ENCODE measurements around the gene SORBS2. TPM values are rescaled to one million over a fixed set of nuclear protein-coding genes. Genes with fewer than 3 reads are reported as not detected.

Gene SORBS2
- total RNA-seq, 1 experiment from 2014 or later: 9.7 TPM

GRCh38 chr4:185786422-185786821, 25.6 kb downstream of the SORBS2 start:
- H2BK120ac ChIP-seq (ENCODE audit: low read depth, low read length, poor library complexity, severe bottlenecking): no peak overlapping the region

More at GRCh38 chr4:185786422-185786821, 25.6 kb downstream of the SORBS2 start:
- Histone ChIP-seq H3K56ac (ENCODE audit: insufficient read length, low read depth, low read length) (no peak overlapping the region), H3K4me2 (ENCODE audit: insufficient read depth, insufficient read length, low read length) (no peak overlapping the region), H2BK20ac (ENCODE audit: low read depth, low read length, poor library complexity, severe bottlenecking) (no peak overlapping the region), H3K27me3 (ENCODE audit: insufficient read depth, low read length) (no peaks in the 10 kb centered on the region), H3K14ac (ENCODE audit: insufficient read depth, low read length) (no peak overlapping the region), H3K79me2 (ENCODE audit: insufficient read depth, low read length) (no peaks in the 10 kb centered on the region), H2AFZ (ENCODE audit: low read length) (no peak overlapping the region), H3K27ac (ENCODE audit: insufficient read length, low read depth, low read length) (no peak overlapping the region), H3T11ph (ENCODE audit: low read length) (no peak overlapping the region), H2BK15ac (ENCODE audit: low read depth, low read length) (no peak overlapping the region), H4K20me1 (ENCODE audit: control insufficient read depth, insufficient read depth, insufficient read length) (no peaks in the 10 kb centered on the region), H3K18ac (ENCODE audit: insufficient read length, low read depth, low read length) (no peak overlapping the region), H3K4ac (ENCODE audit: low read depth, low read length) (no peak overlapping the region), H3K4me1 (ENCODE audit: insufficient read depth, low read length) (no peaks in the 10 kb centered on the region), H3K79me1 (ENCODE audit: insufficient read depth, low read depth, low read length, poor library complexity, severe bottlenecking) (no peaks in the 10 kb centered on the region), H2AK5ac (ENCODE audit: insufficient read length, low read length) (no peak overlapping the region), H3K9me3 (ENCODE audit: control insufficient read depth, low read depth, low read length) (no peaks in the 10 kb centered on the region), H4K5ac (ENCODE audit: insufficient read length, low read depth, low read length) (no peak overlapping the region), H3K23ac (ENCODE audit: insufficient read length, low read depth, low read length) (no peak overlapping the region), H3K23me2 (ENCODE audit: insufficient read length, low read depth, low read length, poor library complexity, severe bottlenecking) (no peaks in the 10 kb centered on the region), H2BK12ac (ENCODE audit: insufficient read length, low read depth, low read length) (no peak overlapping the region), H2BK5ac (ENCODE audit: insufficient read length, low read length) (no peak overlapping the region), H3K9ac (ENCODE audit: extremely low read depth, insufficient read length, low read length) (no peak overlapping the region), H4K8ac (replicated peaks; ENCODE audit: insufficient read length, low read depth, low read length) (no peak overlapping the region), H4K91ac (ENCODE audit: insufficient read length, low read depth, low read length) (no peak overlapping the region)
- H3K4me3 Mint-ChIP-seq: no peak overlapping the region
- no peaks in the 10 kb centered on the region for H3K36me3 Mint-ChIP-seq (ENCODE audit: insufficient read depth in 1 of 3, low read depth in 3 of 3)
- peak overlapping the region in 1 of 3 experiments; percentile 43; a peak in 1 of 7 replicates for H3K27ac Mint-ChIP-seq
- TF ChIP-seq CTCF (conservative IDR thresholded peaks at IDR 0.05): no peak
- H3K4me1 Mint-ChIP-seq: peaks cover 17 to 30% of the 10 kb centered on the region in 2 experiments
- no CpG with 5 or more reads among the region's 6 CpGs for WGBS (ENCODE audit: extremely low coverage, insufficient read length, low lambda C conversion rate)
- DNase-seq: no peak
- H3K9me3 Mint-ChIP-seq: no peaks in the 10 kb centered on the region
- no peaks in the 10 kb centered on the region for H3K27me3 Mint-ChIP-seq (ENCODE audit: low read depth)
